ENCODE results near the gene TBC1D22B. TPM values are rescaled to one million over a fixed set of nuclear protein-coding genes. Genes with fewer than 3 reads are reported as not detected.

The TBC1D22B gene
- total and polyA plus RNA-seq, 9 of the 15 experiments (the other 6 are each of a cell fraction or from before 2014, with no cell fraction given), result 4.8 to 24.2 (median 13.5) TPM

- TF ChIP-seq SAFB2 (IDR thresholded peaks at IDR 0.05; ENCODE audit: borderline replicate concordance, low read depth, low read length, severe bottlenecking) (no peak), SNIP1 (IDR thresholded peaks at IDR 0.05; ENCODE audit: low read depth) (0 out of 2 replicates have a peak, but pooled peaks have one; percentile 35), ZNF143 (CRISPR knock-in tag; IDR thresholded peaks at IDR 0.05) (no peak), PATZ1 (CRISPR knock-in tag; IDR thresholded peaks at IDR 0.05; ENCODE audit: borderline replicate concordance) (no peak), HOMEZ (CRISPR knock-in tag; IDR thresholded peaks at IDR 0.05) (no peak), FIP1L1 (IDR thresholded peaks at IDR 0.05; ENCODE audit: low read depth, low read length, poor library complexity, severe bottlenecking) (no peak), ZNF24 (IDR thresholded peaks at IDR 0.05) (peak; percentile 57; the same call in 1 of the 2 replicates), ELF4 (CRISPR knock-in tag; IDR thresholded peaks at IDR 0.05) (peak; percentile 46; the same call in 1 of the 2 replicates), IRF1 (CRISPR knock-in tag; IDR thresholded peaks at IDR 0.05; ENCODE audit: borderline replicate concordance) (no peak), E2F6 (IDR thresholded peaks at IDR 0.05; ENCODE audit: borderline replicate concordance in 1 of 2, extremely low read depth in 1 of 2, insufficient read depth in 1 of 2, insufficient read length in 1 of 2, low read depth in 1 of 2, low read length in 1 of 2, poor library complexity in 1 of 2, severe bottlenecking in 1 of 2) (peak in 1 of 2 experiments; percentile 6), ZNF717 (CRISPR knock-in tag; IDR thresholded peaks at IDR 0.05) (no peak), ZBTB34 (CRISPR knock-in tag; IDR thresholded peaks at IDR 0.05) (no peak), AFF1 (IDR thresholded peaks at IDR 0.05; ENCODE audit: low read depth in 1 of 2, partially characterized antibody in 2 of 2) (peak in 1 of 2 experiments; percentile 53), PTTG1 (tag; IDR thresholded peaks at IDR 0.05; ENCODE audit: low read depth) (peak; percentile 81; the same call in 1 of the 2 replicates)
Measured at GRCh38 chr6:37239950-37240713, 17.4 kb upstream of the TBC1D22B start (continued).
